HL-60 (cell line): Measurements from ENCODE around the gene TEC.
A peak's percentile ranks its signal among the peaks of the same experiment; 100 is the strongest.

ENCODE experiments used
- DNase-seq, 2 experiments: peaks; one replicate each; pipeline ENCODE4 v3.0.0-alpha.2; 2010 to 2020; ENCODE audit warnings: low read depth in 1 of 2, low spot score in 1 of 2
- H3K27ac ChIP-seq: fragments of 250-450 bp; sonication (Bioruptor Pico); replicated peaks from 2 replicates; pipeline ENCODE4 v1.5.1; 2020; ENCODE audit warnings: mild to moderate bottlenecking, moderate library complexity
- H3K27me3 ChIP-seq: fragments of 250-450 bp; sonication (Bioruptor Pico); 2 replicates; pipeline ENCODE4 v1.5.1; 2021; ENCODE audit warnings: mild to moderate bottlenecking, moderate library complexity; ENCODE audit not compliant: insufficient read depth, poor library complexity, severe bottlenecking
- H3K4me3 ChIP-seq: replicated peaks from 2 replicates; pipeline ENCODE4 v1.5.1; 2011; ENCODE audit warnings: mild to moderate bottlenecking, control low read depth, low read length; ENCODE audit not compliant: insufficient read depth
- CTCF ChIP-seq: IDR thresholded peaks from one replicate; pipeline ENCODE4 v1.5.1; 2011; ENCODE audit warnings: low read length, control low read depth, inconsistent platforms; ENCODE audit not compliant: insufficient read depth
- GABPA ChIP-seq: IDR thresholded peaks from 2 replicates; pipeline ENCODE4 v1.6.1; 2012; ENCODE audit warnings: low read depth
- POLR2AphosphoS5 ChIP-seq: IDR thresholded peaks from 2 replicates; pipeline ENCODE4 v1.6.1; 2012; ENCODE audit warnings: low read depth
- REST ChIP-seq: IDR thresholded peaks from 2 replicates; pipeline ENCODE4 v1.6.1; 2012; ENCODE audit warnings: low read depth; ENCODE audit not compliant: insufficient replicate concordance
- SPI1 ChIP-seq: IDR thresholded peaks from 2 replicates; pipeline ENCODE4 v1.6.1; 2012; ENCODE audit warnings: low read depth, mild to moderate bottlenecking, borderline replicate concordance

TEC gene

GRCh38 chr4:48210966-48211328, 58.7 kb downstream of the TEC start:
- Histone ChIP-seq H3K27ac (peak overlapping the region; percentile 92), H3K27me3 (no peaks in the 10 kb centered on the region), H3K4me3 (no peak overlapping the region)
- DNase-seq: no peak
- no peak for TF ChIP-seq GABPA
- no peak for TF ChIP-seq POLR2AphosphoS5
- no peak for TF ChIP-seq CTCF
- TF ChIP-seq SPI1: no peak
- TF ChIP-seq REST: no peak

- Histone ChIP-seq H3K27ac (0 out of 2 replicates have a peak overlapping the region, but pooled peaks have one; percentile 6), H3K4me3 (no peak overlapping the region), H3K27me3 (no peaks in the 10 kb centered on the region)
- no peak for DNase-seq
- TF ChIP-seq POLR2AphosphoS5 (no peak), GABPA (no peak), CTCF (no peak), REST (no peak), SPI1 (no peak)
Observed at GRCh38 chr4:48205626-48206025, 64.0 kb downstream of the TEC start.

- no peak for DNase-seq
- H3K27ac ChIP-seq: no peak overlapping the region
- no peak overlapping the region for H3K4me3 ChIP-seq
Observed at GRCh38 chr4:48205107-48205506, 64.5 kb downstream of the TEC start.

More at GRCh38 chr4:48205107-48205506, 64.5 kb downstream of the TEC start:
- H3K27me3 ChIP-seq: no peaks in the 10 kb centered on the region
- TF ChIP-seq GABPA: no peak
- no peak for TF ChIP-seq REST
- TF ChIP-seq CTCF: no peak
- no peak for TF ChIP-seq POLR2AphosphoS5
- no peak for TF ChIP-seq SPI1
